ENCODE results near the gene RELN. TPM values are rescaled to one million over a fixed set of nuclear protein-coding genes. Genes with fewer than 3 reads are reported as not detected.

Gene RELN
- total RNA-seq, 4 donors from 2014 or later, result 16.0 to 52.3 (median 23.6) TPM

GRCh38 chr7:103637094-103637493, 352.4 kb downstream of the RELN start:
- no peaks in the 10 kb centered on the region for H3K36me3 ChIP-seq
- intact Hi-C loops (cut with DNase I), result no loop called here
- H3K9me3 ChIP-seq, result no peaks in the 10 kb centered on the region
- no peak overlapping the region for H3K27ac ChIP-seq
- no peak for TF ChIP-seq POLR2A (IDR thresholded peaks at IDR 0.05)
- TF ChIP-seq, protein P1, sequence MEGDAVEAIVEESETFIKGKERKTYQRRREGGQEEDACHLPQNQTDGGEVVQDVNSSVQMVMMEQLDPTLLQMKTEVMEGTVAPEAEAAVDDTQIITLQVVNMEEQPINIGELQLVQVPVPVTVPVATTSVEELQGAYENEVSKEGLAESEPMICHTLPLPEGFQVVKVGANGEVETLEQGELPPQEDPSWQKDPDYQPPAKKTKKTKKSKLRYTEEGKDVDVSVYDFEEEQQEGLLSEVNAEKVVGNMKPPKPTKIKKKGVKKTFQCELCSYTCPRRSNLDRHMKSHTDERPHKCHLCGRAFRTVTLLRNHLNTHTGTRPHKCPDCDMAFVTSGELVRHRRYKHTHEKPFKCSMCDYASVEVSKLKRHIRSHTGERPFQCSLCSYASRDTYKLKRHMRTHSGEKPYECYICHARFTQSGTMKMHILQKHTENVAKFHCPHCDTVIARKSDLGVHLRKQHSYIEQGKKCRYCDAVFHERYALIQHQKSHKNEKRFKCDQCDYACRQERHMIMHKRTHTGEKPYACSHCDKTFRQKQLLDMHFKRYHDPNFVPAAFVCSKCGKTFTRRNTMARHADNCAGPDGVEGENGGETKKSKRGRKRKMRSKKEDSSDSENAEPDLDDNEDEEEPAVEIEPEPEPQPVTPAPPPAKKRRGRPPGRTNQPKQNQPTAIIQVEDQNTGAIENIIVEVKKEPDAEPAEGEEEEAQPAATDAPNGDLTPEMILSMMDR (IDR thresholded peaks at IDR 0.05), result no peak
- H3K27me3 ChIP-seq, result no peaks in the 10 kb centered on the region
- no peak for DNase-seq
- no peaks in the 10 kb centered on the region for H3K4me1 ChIP-seq
- H3K4me3 ChIP-seq (replicated peaks in 1 of 3), result no peak overlapping the region
- WGBS, 2 donors, result 36 to 48% methylated on average over 1 of the region's 1 CpG

- no peaks in the 10 kb centered on the region for H3K36me3 ChIP-seq
- WGBS, 2 donors, result 77 to 78% methylated on average over 5 of the region's 5 CpGs
- H3K27ac ChIP-seq, result no peak overlapping the region
- no peak overlapping the region for H3K4me3 ChIP-seq (replicated peaks in 1 of 3)
- DNase-seq, result no peak
- H3K4me1 ChIP-seq, result no peaks in the 10 kb centered on the region
- no peaks in the 10 kb centered on the region for H3K9me3 ChIP-seq
- TF ChIP-seq, protein P1 (IDR thresholded peaks at IDR 0.05), result no peak
- no peak for TF ChIP-seq POLR2A (IDR thresholded peaks at IDR 0.05)
- H3K27me3 ChIP-seq, result no peaks in the 10 kb centered on the region
- intact Hi-C loops (cut with DNase I), result no loop called here
Measured at GRCh38 chr7:103636153-103636552, 353.3 kb downstream of the RELN start.

GRCh38 chr7:103632972-103633371, 356.5 kb downstream of the RELN start:
- no peaks in the 10 kb centered on the region for H3K4me1 ChIP-seq
- H3K9me3 ChIP-seq, result no peaks in the 10 kb centered on the region
- no peaks in the 10 kb centered on the region for H3K36me3 ChIP-seq
- H3K4me3 ChIP-seq (replicated peaks in 1 of 3), result no peak overlapping the region
- intact Hi-C loops (cut with DNase I), result no loop called here
- TF ChIP-seq, protein P1 (IDR thresholded peaks at IDR 0.05), result no peak
- TF ChIP-seq POLR2A (IDR thresholded peaks at IDR 0.05), result no peak
- 89 to 94% methylated on average over 1 of the region's 1 CpG for whole genome bisulfite sequencing, 2 donors
- no peak for DNase-seq
- H3K27ac ChIP-seq, result no peak overlapping the region
- H3K27me3 ChIP-seq, result no peaks in the 10 kb centered on the region

GRCh38 chr7:103632005-103632639, 357.3 kb downstream of the RELN start:
- H3K27me3 ChIP-seq, result no peaks in the 10 kb centered on the region
- DNase-seq, result no peak
- intact Hi-C loops (cut with DNase I), result no loop called here
- WGBS, 2 donors, result 57 to 67% methylated on average over 5 of the region's 5 CpGs
- no peak overlapping the region for H3K4me3 ChIP-seq (replicated peaks in 1 of 3)
- H3K9me3 ChIP-seq, result no peaks in the 10 kb centered on the region
- TF ChIP-seq, protein P1 (IDR thresholded peaks at IDR 0.05), result no peak
- no peak for TF ChIP-seq POLR2A (IDR thresholded peaks at IDR 0.05)
- H3K27ac ChIP-seq, result no peak overlapping the region
- no peaks in the 10 kb centered on the region for H3K36me3 ChIP-seq
- H3K4me1 ChIP-seq, result no peaks in the 10 kb centered on the region

- TF ChIP-seq, protein P1 (IDR thresholded peaks at IDR 0.05), result no peak
- no peak for TF ChIP-seq POLR2A (IDR thresholded peaks at IDR 0.05)
- DNase-seq, result no peak
- H3K36me3 ChIP-seq, result no peaks in the 10 kb centered on the region
- 92 to 100% methylated on average over 2 of the region's 2 CpGs for WGBS, 2 donors
- no peak overlapping the region for H3K4me3 ChIP-seq (replicated peaks in 1 of 3)
- no peaks in the 10 kb centered on the region for H3K4me1 ChIP-seq
- H3K27me3 ChIP-seq, result no peaks in the 10 kb centered on the region
- intact Hi-C loops (cut with DNase I), result no loop called here
- H3K9me3 ChIP-seq, result no peaks in the 10 kb centered on the region
- no peak overlapping the region for H3K27ac ChIP-seq
Measured at GRCh38 chr7:103630318-103630717, 359.1 kb downstream of the RELN start.

Data from thyroid gland (tissue), 4 donors.